IPS-18c (cell line): Measurements from ENCODE around the gene LZTFL1.
A peak's percentile ranks its signal among the peaks of the same experiment; 100 is the strongest.
"Not testable (repeated sequence)": the region's sequence is repeated elsewhere in the genome, so short reads cannot be mapped to it uniquely, and the experiment has no call there.

Source experiments
- H3K4me3 ChIP-seq: 2 replicates; pipeline ENCODE4 v1.7.0; 2013; ENCODE audit warnings: low read depth, mild to moderate bottlenecking, low read length, moderate library complexity; ENCODE audit not compliant: insufficient read depth
- H3K9me3 ChIP-seq: one replicate; pipeline ENCODE4 v1.6.1; 2013; ENCODE audit warnings: mild to moderate bottlenecking, low read length, moderate library complexity; ENCODE audit not compliant: control insufficient read depth, insufficient read depth

LZTFL1 gene

DNA sequence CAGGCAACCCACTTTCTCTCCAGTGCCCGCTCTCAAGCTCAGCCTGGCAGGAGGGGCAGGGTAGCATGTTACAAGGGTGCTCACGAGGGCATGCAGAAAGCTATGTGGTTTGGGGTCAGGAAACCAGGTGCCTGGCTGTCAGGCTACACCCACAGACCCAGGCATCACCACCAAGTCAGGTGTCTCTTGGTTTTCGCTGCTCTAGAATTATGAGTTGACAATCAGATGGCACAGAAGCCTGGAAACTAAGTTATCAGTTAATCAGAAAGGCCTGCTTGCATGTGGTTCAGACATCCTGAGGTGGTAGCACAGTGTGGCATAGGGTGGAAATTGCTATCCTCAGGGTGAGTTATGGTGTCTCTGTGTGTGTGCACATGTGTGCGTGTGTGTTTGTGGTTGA is 28.2 kb upstream of the LZTFL1 start:
- Histone ChIP-seq H3K9me3 (no peaks in the 10 kb centered on the region), H3K4me3 (no peak overlapping the region)

DNA sequence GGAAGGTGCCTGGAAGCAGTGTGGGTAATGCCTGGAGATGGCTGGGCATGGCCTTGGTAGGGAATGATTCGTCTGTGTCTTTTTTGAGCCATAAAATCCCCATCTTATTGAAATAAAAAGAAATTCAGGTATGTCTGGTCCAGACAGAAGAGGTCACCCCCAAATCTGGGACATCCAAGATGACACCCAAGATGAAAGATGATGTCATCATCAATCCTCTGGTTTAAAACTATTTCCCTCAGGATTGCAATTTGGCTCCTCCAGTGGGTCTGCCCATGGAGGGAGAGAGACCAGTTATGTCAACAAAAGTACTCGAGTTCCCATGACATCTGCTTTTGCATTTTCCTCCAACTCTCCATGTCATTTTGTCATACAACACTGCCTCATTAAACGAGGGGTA is 27.7 kb upstream of the LZTFL1 start:
- H3K9me3 ChIP-seq, result no peaks in the 10 kb centered on the region
- H3K4me3 ChIP-seq, result no peak overlapping the region

DNA sequence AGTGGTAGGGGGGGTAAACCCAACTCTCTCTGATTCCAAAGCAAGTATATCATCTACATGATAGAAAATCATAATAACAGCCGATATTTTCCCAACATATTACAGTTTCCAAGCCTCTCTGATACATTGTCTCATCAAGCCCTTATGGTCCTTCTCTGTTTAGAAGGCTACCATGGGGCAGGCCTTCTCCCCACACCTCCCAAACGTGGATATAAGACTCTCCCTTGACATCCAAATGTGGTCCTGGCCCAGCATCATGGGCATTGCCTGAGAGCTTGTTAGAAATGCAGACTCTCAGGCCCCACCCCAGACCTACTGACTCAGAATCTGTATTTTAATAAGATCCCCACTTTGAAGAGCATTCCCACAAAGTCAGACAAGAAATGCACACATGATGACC is 26.7 kb upstream of the LZTFL1 start:
- Histone ChIP-seq H3K9me3 (no peaks in the 10 kb centered on the region), H3K4me3 (no peak overlapping the region)

DNA sequence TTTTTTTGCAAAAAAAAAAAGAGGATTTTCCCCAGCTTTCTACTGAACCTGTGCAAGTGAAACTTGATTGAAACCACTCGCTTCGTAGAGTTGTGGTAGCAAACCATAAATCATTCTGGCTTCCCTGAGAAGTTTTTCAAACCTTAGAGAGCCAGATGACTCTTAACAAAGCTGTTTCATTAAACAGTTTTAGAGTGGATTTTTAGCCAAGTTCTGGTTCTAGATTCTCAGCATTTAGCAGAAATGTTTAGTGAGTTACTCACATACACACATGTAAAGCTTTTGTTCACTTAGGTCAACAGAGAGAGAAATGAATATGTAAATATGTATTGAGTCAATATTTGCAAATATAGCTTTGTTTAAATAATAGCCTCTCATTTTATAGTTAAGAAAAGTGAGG is 26.3 kb upstream of the LZTFL1 start:
- no peaks in the 10 kb centered on the region for H3K9me3 ChIP-seq
- no peak overlapping the region for H3K4me3 ChIP-seq

DNA sequence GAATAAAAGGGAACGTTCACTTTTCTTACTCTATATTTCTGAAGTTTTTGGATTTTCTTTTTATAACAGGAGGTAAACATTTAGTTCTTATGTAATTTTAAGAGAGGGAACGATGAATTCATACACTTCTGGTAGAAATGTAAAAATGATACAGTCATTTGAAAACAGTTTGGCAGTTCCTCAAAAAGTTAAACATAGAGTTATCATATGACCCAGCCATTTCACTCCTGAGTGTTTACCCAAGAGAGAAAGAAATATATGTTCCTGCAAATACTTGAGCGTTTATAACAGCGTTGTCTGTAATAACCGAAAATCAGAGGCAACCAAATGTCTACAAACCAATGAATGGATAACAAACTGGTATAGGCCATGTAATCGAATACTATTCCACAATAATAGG is 23.6 kb upstream of the LZTFL1 start:
- H3K9me3 ChIP-seq, result no peaks in the 10 kb centered on the region
- H3K4me3 ChIP-seq, result no peak overlapping the region

DNA sequence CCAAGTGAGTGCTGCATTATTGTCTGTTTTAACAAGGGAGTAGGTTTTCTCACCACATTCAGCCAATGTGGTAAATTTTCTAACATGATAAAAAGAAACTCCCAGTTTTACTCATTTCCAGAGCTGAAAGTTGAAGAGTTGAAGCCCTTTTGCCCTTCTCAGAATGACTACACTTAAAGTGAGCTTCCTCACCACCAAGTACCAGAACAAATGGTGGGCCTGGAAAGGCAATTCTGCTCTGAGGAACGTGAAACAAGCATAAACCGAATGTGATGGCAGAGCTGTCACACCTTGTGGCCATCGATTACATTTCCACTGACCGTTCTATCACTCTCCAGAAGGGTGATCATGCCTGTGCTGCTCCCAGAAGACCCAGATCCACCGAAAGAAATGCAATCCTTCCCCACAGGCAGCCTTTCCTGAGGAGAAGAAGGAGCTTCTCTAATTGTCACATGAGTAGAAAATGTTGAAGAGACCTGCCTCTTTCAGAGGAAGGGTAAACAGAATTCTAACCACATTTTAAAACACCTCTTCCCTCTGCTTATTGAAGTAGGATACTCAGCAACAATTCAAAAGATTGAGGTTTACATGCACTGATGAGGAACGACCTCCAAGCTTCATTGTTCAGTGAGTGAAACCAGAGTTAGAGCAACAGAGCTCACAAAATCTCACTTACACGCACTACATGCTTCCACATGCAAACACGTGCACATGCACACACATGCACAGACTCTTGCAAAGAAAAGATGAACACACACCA is 23.0 kb upstream of the LZTFL1 start:
- Histone ChIP-seq H3K4me3 (no peak overlapping the region), H3K9me3 (no peaks in the 10 kb centered on the region)

DNA sequence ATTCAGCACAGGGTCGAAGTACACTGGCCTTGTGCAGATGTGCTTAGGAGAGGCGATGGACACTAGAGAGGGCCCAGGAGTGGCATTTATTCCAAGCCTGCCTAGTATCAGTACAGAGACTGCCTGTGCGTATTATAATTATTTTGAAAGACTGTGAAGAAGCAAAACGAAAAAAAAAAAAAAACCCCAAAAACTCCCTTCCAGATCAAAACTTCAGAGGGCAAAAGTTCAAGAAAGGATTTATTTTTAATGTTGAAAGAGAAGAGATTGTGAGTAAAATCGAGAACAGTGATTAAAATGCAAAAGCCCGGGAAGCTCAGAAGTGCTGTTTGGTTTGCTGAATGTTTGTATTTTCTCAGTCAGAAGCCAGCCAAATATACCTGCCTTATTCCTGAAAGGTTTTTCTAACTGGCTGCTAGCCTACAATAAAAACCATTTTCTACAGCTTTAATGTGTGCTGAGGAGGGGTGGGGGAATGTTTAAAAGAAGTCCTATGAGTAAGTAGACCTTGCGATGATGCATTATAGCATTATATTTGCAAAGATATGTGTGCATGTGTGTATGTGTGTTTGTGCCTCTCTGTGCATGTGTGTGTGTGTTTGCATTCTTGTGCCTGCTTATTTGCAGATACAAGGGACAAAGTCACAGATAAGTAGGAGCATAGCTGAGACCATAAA is 19.3 kb upstream of the LZTFL1 start:
- no peaks in the 10 kb centered on the region for H3K9me3 ChIP-seq
- no peak overlapping the region for H3K4me3 ChIP-seq

DNA sequence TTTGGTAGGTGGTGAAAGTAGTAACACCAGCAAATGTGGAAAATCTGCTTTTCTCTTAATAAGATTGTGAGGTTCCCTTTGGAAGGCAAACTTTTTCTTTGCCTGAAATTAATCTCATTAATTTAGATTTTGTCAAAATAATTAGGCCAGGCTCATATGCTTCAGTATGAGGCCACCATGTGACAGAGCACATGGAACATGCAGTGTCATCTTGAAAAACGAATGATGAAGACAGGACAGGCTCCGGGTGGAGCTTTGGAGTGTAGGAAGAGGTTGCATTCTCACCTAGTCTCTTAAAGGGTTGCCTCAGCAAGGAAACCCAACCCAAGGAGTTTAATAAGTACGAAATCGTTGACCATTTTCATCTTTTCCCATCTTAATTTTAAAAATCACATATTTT is 18.6 kb upstream of the LZTFL1 start:
- H3K9me3 ChIP-seq, result no peaks in the 10 kb centered on the region
- no peak overlapping the region for H3K4me3 ChIP-seq

DNA sequence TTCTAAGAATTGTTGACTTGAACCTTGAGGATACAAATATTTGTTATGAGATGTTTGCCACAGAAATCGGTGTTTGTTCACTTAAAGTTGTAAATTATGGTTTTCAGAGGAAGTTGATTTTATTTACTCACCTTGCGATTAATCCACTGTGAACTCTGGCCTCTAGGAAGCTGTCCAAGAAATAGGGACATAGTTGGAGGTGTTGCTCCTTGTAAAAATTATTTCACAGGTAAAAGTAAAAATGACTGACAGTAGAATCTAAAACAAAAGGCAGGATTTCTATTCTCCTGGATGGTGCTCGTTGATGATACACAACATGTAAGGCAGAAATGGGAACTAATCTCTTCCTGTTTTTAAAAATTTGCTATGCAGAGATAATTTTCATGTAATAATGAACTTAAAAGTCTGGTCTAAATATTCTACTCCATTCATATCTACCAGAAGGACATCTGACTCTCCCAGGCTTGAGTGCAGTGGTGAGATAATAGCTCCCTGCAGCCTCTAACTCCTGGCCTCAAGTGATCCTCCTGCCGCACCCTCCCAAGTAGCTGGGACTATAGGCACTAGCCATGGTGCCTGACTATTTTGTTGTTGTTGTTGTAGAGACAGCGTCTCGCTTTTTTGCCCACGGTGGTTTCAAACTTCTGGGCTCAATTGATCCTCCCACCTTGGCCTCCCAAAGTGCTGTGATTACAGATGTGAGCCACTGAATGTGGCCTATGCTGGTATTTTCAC is 17.1 kb upstream of the LZTFL1 start:
- Histone ChIP-seq H3K9me3 (no peaks in the 10 kb centered on the region), H3K4me3 (no peak overlapping the region)

DNA sequence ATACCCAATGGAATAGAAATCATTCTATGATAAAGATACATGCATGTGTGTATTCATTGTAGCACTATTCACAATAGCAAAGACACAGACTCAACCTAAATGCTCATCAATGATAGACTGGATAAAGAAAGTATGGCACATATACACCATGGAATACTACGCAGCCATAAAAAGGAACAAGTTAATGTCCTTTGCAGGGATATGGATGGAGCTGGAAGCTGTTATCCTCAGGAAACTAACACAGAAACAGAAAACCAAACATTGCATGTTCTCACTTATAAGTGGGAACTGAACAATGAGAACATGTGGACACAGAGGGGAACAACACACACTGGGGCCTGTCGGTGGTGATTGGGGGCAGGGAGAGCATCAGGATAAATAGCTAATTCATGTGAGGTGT is 15.1 kb upstream of the LZTFL1 start:
- H3K4me3 ChIP-seq, H3K9me3 ChIP-seq: not testable (repeated sequence)

DNA sequence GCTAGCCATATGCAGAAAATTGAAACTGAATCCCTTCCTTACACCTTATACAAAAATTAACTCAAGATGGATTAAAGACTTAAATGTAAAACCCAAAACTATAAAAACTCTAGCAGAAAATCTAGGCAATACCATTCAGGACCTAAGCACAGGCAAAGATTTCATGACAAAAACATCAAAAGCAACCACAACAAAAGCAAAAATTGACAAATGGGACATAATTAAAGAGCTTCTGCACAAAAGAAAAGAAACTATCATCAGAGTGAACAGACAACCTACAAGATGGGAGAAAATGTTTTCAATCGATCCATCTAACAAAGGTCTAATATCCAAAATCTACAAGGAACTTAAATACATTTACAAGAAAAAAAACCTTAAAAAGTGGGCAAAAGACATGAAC is 14.4 kb upstream of the LZTFL1 start:
- not testable (repeated sequence) for H3K4me3 ChIP-seq, H3K9me3 ChIP-seq

DNA sequence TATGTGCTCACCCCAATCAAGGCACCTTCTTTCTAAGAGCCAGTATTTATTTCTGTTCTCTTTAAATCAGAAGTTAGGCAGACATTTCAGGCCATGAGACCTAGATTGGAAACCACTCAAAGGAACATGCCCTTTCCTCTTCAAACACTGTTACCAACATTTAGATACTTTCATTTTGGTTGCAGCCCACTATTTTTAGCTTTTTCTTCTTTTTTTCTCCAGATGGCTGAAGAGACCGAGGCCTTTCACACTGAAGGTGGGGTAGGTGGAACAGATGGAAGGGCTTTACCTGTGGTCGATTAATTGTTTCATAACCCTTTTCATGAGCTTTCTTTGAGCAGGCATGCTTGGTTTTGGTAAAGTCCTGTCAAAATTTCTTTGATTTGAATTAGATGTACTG is 10.9 kb upstream of the LZTFL1 start:
- Histone ChIP-seq H3K9me3 (no peaks in the 10 kb centered on the region), H3K4me3 (no peak overlapping the region)

DNA sequence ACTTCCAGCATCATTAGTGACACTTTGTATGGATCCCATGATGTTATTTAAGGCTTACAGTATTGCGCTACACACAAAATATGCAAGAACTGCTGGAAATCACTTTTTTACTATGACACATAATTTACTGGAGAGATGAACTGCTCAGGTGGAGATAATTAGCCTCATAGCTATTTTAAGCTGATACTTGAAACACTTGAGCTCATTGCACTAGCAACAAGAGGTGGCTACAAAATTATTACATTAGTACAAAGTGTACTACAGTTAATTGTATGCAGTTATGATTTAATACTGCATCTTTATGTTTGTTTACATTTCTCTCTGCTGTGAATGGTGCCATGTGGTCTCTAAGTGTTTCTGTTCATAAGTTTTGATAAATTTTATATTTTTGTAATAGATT is 6.5 kb upstream of the LZTFL1 start:
- Histone ChIP-seq H3K4me3 (no peak overlapping the region), H3K9me3 (no peaks in the 10 kb centered on the region)

DNA sequence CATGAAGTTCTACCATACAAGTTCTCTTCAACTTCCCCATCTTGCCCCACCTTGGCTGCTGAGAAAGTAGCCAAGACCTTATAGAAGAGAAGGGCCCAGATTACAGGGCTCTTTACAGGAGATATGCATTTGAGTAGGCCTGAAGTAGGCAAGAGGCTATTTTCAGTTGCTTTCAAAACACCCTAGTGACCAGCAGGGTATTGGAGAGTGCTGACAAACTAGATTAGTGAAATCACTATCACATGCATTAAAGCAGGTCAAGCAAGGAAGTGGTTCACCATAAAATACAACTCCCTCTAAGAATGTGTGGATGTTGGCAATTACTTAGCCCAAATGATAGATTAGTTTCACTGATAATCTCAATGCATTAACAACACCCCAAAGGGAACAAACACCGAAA is 2.7 kb upstream of the LZTFL1 start:
- Histone ChIP-seq H3K4me3 (no peak overlapping the region), H3K9me3 (no peaks in the 10 kb centered on the region)

DNA sequence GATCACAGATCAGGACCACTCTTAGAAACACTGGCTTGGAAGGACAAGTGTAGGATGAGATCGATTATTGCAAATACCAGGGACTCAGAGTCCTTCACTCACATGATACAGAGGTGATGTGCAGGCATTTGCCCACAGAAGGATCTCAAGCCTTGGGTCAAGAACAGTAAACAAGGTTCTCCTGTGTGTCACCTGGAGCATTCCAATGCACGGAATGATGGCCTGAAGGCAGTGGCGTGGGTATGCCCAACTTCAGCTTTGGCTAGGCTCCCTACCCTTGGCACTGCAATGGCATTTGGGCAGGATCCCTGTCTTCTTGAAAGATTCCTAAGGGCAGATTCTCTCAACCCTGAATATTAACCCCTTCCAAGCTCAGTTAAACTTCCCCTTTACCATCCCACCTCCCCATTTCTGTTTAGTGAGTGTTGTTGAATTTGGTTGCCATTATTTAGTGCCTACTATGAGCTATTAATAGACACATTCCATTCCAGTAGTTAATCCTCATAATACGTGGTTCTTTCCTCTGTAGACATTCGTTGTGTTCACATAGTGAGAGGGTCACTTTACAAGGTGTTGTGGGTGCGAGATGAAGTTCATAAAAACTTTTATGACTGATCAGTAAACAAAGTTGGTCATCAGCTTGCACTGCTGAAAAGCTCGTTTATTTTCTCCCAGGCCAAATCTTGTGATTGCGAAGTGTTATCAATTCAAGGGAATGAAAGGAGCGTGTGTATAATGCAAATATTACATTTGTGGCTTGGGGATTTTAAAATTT is 1.1 kb upstream of the LZTFL1 start:
- no peak overlapping the region for H3K4me3 ChIP-seq
- no peaks in the 10 kb centered on the region for H3K9me3 ChIP-seq

DNA sequence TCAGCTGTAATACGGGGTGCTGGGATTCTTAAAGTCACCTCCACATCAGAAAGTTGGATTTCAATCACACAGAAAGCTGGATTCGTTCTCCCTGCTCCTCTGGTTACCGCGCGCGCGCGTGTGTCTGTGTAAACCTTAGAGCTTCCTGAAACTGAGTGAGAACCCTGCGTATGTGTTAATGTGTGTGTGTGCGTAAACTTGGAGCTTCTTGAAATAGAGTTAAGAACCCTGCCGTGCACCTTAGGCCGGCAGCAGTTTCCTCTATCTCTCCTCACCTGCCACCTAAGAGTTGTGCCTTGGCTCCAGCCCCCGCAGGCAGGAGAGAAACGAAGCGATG is 531 bp downstream of the LZTFL1 start:
- Histone ChIP-seq H3K9me3 (no peaks in the 10 kb centered on the region), H3K4me3 (peak overlapping the region; percentile 88)

DNA sequence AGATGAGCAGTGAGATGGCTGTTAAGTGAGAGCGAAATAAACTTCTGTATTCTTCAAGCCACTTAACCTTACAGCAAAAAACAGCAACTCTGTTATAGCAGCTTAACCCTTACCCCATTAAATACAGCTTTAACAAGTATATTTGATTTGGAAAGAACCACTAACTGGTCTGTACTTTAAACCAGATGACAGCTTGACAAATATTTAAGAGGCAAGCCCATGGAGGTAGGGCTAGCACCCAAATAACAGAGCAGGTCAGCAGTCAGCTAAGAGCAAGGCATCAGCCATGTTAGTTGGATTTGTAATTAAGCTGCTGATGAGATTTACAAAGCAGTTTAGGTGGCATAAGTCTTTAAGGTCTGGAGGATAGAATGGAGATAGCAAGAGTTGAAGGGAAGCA is 3.5 kb downstream of the LZTFL1 start:
- H3K9me3 ChIP-seq, result no peaks in the 10 kb centered on the region

DNA sequence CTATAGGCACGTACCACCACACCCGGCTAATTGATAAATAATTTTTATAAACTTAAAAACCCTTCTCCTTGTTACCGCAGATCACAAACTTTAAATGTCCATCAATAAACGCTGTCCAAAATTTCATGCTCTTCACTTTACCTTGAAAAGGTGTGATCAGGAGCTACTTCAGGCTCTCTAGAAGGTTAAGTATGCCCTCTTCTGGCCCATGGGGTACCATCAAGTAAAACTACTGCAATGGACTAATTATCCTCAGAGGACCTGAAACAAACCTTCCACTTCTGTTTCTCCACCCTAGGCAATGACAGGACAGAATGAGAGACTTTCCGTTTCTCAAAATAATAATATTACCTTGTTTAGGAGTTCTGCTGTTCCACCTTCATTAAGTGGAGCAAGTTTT is 9.2 kb downstream of the LZTFL1 start:
- H3K9me3 ChIP-seq, result no peaks in the 10 kb centered on the region
- H3K4me3 ChIP-seq, result no peak overlapping the region

More for the DNA sequence above, 3.5 kb downstream of the LZTFL1 start:
- no peak overlapping the region for H3K4me3 ChIP-seq
